EL (cell line): ENCODE data around the gene TFF3.

Experiments
- DNase-seq: peaks from one replicate; pipeline ENCODE4 v3.0.0-alpha.2; 2016

The TFF3 gene

GRCh38 chr21:42315296-42315891, at the start of gene TFF3:
Gene TFF3 (minus strand): TSS chr21:42315409. CDS start chr21:42315374, 35 bp downstream.
- DNase-seq, result no peak

GRCh38 chr21:42364304-42364865, 49.2 kb upstream of the TFF3 start:
- no peak for DNase-seq

- DNase-seq, result no peak
Observed at GRCh38 chr21:42363312-42363711, 48.1 kb upstream of the TFF3 start.

GRCh38 chr21:42362700-42363099, 47.5 kb upstream of the TFF3 start:
- DNase-seq, result no peak

GRCh38 chr21:42362198-42362597, 47.0 kb upstream of the TFF3 start:
- no peak for DNase-seq

GRCh38 chr21:42361286-42361685, 46.1 kb upstream of the TFF3 start:
- no peak for DNase-seq

GRCh38 chr21:42360317-42360716, 45.1 kb upstream of the TFF3 start:
- no peak for DNase-seq

GRCh38 chr21:42358937-42359336, 43.7 kb upstream of the TFF3 start:
- no peak for DNase-seq

- DNase-seq, result no peak
Observed at GRCh38 chr21:42358261-42358660, 43.1 kb upstream of the TFF3 start.

- DNase-seq, result no peak
Observed at GRCh38 chr21:42357307-42357706, 42.1 kb upstream of the TFF3 start.

GRCh38 chr21:42356650-42357049, 41.4 kb upstream of the TFF3 start:
- no peak for DNase-seq

GRCh38 chr21:42356046-42356445, 40.8 kb upstream of the TFF3 start:
- DNase-seq, result no peak

- no peak for DNase-seq
Observed at GRCh38 chr21:42353623-42354022, 38.4 kb upstream of the TFF3 start.

GRCh38 chr21:42352441-42353095, 37.4 kb upstream of the TFF3 start:
- DNase-seq, result no peak

GRCh38 chr21:42351626-42352440, 36.6 kb upstream of the TFF3 start:
- no peak for DNase-seq

- no peak for DNase-seq
Observed at GRCh38 chr21:42350927-42351426, 35.8 kb upstream of the TFF3 start, which contains the start of gene TFF2. Gene TFF2 (minus strand): TSS chr21:42350994. CDS start chr21:42350957, 37 bp downstream.

GRCh38 chr21:42350318-42350910, 35.2 kb upstream of the TFF3 start:
- DNase-seq, result no peak

GRCh38 chr21:42349420-42350317, 34.5 kb upstream of the TFF3 start:
- DNase-seq, result no peak

- DNase-seq, result no peak
Observed at GRCh38 chr21:42348762-42349161, 33.6 kb upstream of the TFF3 start.

- DNase-seq, result no peak
Observed at GRCh38 chr21:42347601-42348327, 32.6 kb upstream of the TFF3 start.
